Airway epithelial cell (primary cell): ENCODE results near the gene AFAP1L2. TPM values are rescaled to one million over a fixed set of nuclear protein-coding genes. Genes with fewer than 3 reads are reported as not detected.

Experiments
- total RNA-seq: library from RNA; depleted of rRNA; stranded (reverse); fragments of >200 nt; gene quantifications from 2 replicates; pipeline ENCODE4 v1.2.3, GENCODE V29; 2015

Gene AFAP1L2, protein sequence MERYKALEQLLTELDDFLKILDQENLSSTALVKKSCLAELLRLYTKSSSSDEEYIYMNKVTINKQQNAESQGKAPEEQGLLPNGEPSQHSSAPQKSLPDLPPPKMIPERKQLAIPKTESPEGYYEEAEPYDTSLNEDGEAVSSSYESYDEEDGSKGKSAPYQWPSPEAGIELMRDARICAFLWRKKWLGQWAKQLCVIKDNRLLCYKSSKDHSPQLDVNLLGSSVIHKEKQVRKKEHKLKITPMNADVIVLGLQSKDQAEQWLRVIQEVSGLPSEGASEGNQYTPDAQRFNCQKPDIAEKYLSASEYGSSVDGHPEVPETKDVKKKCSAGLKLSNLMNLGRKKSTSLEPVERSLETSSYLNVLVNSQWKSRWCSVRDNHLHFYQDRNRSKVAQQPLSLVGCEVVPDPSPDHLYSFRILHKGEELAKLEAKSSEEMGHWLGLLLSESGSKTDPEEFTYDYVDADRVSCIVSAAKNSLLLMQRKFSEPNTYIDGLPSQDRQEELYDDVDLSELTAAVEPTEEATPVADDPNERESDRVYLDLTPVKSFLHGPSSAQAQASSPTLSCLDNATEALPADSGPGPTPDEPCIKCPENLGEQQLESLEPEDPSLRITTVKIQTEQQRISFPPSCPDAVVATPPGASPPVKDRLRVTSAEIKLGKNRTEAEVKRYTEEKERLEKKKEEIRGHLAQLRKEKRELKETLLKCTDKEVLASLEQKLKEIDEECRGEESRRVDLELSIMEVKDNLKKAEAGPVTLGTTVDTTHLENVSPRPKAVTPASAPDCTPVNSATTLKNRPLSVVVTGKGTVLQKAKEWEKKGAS
- 8.0 and 14.5 TPM in 2 replicates for total RNA-seq

DNA sequence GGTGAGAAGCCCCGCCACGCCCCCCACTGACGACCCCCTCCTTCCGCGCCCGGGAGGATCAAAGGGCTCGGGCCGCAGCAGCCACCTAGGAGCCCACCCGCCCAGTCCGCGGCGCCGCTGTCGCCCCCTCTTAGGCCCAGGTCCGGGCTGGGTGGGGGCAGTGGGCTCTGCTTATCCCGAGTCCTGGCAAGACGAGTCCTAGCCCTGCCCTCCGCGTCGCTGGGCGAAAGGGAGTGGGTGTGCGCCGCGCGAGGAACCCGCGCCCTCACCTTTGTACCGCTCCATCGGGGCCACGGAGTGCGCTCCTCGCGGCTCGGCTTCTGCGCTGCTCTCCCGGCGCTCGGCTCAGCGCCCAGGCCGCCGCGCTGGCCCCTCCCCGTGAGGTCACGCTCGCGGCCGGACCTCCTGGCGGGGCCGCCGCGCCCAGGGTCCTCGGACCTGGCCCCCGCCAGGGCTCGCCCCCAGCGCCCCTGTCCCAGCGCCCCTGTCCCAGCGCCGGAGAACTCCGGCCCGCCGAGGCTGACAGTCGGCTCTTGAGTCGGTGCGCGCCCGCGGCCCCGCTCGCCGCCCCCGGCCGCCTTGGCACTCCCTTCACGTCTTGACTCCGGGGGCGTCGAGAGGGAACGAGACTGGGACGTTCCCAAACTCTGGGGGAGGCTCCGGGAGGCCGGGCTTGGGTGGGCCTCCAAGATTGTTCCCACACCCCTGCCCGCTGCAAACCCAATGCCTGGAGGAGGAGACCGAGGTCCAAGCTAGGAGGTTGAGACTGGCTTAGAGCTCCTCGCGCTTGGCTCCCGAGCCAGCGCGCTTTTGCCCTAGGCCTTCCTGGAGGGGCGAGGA, at the start of gene AFAP1L2:
AFAP1L2 (minus strand) TSS at position 332 of the 840 bp plus-strand sequence; CDS start at position 285, 47 bp downstream.

Other genes starting within 250 kb of the AFAP1L2 start
- 8.1 and 14.0 TPM in 2 replicates for gene CCDC186, start 230.3 kb downstream of the AFAP1L2 start, total RNA-seq
- gene TDRD1, start 225.1 kb downstream of the AFAP1L2 start, total RNA-seq, result 0.23 and 0.28 TPM in 2 replicates
- 2.1 and 2.8 TPM in 2 replicates for gene VWA2, start 165.2 kb downstream of the AFAP1L2 start, total RNA-seq